ENCODE results near the gene MIEF2.

The MIEF2 gene

GRCh38 chr17:18235743-18236256, 24.7 kb upstream of the MIEF2 start:
- no peak for FAIRE-seq

DNA sequence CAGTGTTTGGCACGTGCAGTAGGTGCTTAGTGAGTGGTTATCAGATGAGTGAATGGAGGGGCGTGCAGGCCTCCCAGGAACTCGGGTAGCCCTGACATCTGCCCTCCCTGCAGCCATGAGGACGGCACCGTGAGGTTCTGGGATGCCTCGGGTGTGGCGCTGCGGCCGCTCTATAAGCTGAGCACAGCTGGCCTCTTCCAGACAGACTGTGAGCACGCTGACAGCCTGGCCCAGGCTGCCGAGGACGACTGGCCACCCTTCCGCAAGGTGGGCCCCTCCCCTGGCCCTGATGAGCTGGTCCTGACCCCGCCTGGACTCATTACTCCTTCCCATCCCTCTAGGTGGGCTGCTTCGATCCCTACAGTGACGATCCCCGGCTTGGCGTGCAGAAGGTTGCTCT, 24.0 kb upstream of the MIEF2 start:
- no peak for FAIRE-seq

GRCh38 chr17:18237461-18237860, 23.0 kb upstream of the MIEF2 start:
- no peak for FAIRE-seq

- FAIRE-seq = no peak
Observed at GRCh38 chr17:18238299-18238698, 22.2 kb upstream of the MIEF2 start.

- no peak for FAIRE-seq
Observed at GRCh38 chr17:18240449-18240848, 20.0 kb upstream of the MIEF2 start.

DNA sequence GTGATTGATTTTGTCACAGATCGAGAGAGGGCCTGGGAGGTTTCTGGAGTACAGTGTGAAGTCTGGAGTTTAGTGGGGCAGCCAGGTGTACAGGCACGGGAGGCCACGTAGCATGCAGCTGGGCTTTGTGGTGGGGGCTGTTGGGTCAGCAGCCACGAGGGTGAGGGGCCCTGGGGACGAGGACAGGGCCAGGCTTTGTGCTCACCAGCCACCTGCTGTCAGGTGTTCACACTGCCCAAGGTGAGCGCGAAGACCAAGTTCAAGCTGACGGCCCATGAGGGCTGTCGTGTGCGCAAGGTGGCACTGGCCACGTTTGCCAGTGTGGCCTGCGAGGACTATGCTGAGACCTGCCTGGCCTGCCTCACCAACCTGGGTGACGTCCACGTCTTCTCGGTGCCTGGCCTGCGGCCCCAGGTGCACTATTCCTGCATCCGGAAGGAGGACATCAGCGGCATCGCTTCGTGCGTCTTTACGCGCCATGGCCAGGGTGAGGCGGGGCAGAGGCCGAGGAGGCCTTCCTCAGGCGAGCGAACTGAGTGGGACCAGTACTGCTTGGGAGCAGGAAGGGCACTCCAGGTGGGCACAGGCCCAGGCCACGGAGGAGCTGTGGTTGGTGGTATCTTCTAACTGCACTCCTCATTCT, 19.1 kb upstream of the MIEF2 start:
- no peak for FAIRE-seq

- FAIRE-seq = no peak
Observed at GRCh38 chr17:18245038-18245776, 15.3 kb upstream of the MIEF2 start.

DNA sequence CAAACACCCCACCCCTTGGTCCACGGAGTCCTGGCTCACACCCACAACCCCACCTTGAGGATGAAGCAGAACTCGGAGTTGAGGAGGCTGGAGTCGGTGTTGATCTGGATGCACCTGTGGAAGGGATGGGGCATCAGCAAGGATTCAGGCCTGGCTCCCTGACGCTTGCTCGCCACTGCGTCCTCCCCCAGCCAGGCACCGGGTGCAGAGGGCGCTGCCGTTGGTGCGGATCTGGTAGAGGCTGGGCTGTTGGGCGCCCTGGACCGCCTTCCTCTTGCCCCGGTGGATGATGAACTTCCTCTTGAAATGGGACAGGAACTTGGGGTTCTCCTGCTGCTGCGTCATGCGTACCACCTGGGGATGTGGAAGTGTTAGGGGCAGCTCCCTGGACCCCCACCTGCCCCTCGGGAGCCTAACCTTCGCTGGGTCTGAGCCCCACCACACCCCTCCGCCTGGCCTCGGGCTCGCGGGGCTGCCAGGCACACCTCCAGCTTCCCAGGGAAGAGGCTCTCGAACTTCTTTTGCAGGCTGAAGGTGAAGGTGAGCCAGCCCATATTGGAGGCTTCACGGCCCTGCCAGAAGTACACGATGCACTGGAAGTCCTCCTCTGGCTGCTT, 14.2 kb upstream of the MIEF2 start:
- FAIRE-seq = no peak

GRCh38 chr17:18246880-18247612, 13.4 kb upstream of the MIEF2 start:
- no peak for FAIRE-seq

DNA sequence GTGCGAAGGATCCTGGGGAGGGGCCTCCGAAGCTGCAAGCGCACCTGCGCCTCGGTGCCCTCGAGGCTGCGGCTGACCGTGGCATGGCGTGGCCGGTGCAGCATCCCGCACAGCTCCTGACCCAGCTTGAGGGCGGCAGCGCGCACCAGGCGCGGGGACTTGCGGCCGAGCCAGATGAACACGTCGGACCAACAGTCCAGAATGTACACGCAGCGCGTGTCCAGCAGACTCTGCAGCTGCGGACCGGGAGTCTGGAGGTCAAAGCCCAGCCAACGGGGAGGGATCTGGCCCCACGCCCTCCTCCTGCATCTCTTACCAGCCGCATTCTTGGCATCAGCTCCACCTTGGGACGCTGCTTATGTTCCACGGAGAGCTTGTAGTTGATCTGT, 12.9 kb upstream of the MIEF2 start:
- FAIRE-seq = no peak

- no peak for FAIRE-seq
Observed at GRCh38 chr17:18248300-18248731, 12.1 kb upstream of the MIEF2 start.

DNA sequence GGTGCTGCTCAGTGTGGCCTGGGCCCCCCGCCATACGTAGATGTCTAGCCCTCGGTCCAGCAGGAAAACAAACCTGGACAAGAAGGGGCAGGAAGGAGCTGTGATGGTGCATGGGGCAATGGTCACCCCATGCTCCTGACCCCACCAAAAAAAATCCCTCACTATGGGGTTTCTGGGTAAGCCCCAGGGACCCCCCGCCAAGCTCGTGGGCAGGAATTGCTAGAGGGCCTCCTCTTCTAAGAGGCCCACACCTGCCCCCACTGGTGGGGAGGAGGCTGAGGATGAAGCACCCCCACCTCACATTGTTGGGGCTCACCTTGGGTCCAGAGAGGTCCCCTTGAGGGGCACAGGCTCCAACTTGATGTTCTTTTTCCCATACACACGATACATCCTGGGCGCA, 11.7 kb upstream of the MIEF2 start:
- FAIRE-seq = no peak

DNA sequence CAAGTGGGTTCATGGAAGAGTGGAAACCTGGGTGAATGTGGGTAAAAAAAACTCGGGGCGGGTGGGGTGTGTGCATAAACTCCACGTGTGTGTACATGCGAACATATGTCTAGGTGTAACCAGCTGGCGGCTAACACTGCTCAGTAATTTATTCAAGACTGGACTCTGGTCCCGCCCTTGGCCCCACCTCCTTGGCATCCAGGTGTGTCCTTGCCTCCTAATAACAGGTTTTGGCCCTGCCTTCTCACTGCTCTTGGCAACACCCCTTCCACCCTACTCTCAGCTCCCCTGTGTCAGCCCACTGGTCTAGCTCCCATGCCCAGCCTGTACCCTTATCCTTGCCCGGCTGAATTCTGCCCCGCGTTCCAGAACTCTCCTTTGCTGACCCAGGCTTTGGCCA, 10.2 kb upstream of the MIEF2 start:
- FAIRE-seq = no peak

GRCh38 chr17:18250708-18251107, 9.8 kb upstream of the MIEF2 start:
- no peak for FAIRE-seq

GRCh38 chr17:18251204-18251603, 9.3 kb upstream of the MIEF2 start:
- FAIRE-seq = no peak

- no peak for FAIRE-seq
Observed at GRCh38 chr17:18252160-18252559, 8.3 kb upstream of the MIEF2 start.

- FAIRE-seq = no peak
Observed at GRCh38 chr17:18253187-18253884, 7.1 kb upstream of the MIEF2 start.

- no peak for FAIRE-seq
Observed at GRCh38 chr17:18253947-18254821, 6.3 kb upstream of the MIEF2 start.

DNA sequence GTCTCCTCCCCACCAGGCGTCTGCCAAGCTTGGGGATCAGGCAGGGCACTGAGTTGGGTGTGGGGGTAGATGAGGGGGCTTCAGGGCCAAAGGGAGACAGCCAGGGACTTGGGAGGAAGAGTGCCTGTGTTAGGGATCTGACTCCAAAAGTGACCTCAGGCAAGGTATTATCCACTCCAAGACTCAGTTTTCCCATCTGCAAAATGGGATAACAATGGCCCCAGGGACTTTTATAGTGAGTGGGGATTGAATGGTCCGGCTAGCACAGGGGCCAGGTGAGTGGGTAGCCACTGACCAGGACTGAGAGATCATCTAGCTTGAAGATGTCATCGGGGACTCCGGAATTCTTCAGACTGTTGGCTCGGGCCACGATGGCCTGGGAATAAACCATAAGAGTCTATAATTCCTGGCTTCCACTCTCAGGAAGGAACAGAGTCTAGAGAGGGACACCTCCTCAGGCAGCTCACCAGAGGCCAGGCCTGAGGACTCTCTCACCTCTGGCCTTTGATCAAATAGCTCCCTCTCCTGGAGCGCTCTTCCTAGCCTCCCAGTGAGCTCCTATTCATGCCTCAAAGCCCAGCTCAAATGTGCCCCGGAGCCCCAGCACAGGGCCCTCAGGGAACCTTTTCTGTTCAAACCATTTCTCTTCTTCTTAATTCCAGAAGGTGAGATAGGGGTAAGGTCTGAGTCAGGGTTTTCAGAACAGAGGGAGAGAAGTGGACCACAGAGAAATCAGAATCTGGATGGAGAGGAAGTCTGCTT, 5.4 kb upstream of the MIEF2 start:
- no peak for FAIRE-seq

DNA sequence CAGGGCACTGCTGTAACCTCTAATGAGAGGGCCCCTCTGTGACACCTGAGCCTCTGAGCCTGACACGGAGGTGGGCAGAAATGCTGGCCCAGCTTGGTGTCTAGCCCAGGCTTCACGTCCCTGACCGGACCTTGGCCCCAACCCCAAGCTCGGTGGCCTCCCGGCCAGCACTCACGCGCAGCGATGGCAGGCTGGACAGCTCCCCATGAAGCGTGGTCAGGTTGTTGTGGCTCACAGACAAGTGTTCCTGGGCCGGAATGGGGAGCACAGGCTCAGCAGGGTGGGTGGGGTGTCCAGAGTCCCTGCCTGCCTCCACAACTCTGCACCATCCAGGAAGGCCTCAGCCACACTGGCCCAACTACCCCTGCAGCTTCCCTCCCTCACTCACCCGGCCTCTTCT, 4.1 kb upstream of the MIEF2 start:
- FAIRE-seq = no peak

- FAIRE-seq = no peak
Observed at GRCh38 chr17:18256776-18257175, 3.7 kb upstream of the MIEF2 start.

Measured in endometrium (tissue), 2 donors.